ENCODE data around the gene ISY1.

Gene ISY1

DNA sequence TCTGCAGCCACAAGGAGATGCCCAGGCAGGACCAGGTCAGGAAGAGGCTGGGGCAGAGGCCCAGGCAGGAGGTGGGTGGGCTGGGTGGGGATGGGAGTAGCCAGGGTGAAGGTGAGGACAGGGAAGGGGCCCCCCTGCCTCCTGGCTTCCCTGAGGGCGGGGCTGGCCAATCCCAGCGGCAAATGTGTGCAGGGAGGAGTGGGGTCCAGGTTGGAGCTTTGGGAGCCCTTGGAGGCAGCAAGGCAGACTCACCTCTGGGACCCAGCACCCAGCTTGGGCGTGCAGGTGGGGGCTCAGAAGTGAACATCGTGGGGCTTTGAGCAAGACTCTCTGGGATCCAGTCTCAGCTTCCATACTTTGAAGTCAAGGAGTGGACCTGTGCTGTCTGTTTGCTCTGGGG lies 75.0 kb downstream of the ISY1 start:
- DNase-seq, result no peak

DNA sequence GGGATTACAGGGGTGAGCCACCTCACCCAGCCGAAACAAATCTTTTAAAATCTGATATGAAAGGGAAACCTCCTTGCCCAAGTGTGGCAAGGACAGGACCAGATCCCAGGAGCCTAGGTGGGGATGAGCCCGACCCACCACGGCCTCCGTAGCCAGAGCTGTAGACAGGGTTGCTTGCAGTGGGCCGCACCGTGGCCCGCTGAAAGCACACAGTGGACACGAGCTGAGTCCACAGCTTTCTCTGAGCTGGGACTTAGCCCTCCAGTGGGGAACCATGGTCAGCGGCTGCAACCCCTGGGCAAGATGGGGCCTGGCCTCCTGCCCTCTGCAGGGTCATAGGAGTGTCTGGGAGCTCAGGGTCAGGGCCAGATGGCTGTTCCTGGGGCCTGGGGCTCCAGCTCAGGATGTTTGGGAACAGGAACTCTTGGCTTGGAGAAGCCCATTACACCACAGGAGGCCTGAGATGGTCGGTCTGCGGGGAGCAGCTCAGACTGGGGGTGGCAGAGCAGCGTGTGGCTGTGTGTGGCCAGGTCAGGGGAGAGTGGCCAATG lies 75.6 kb downstream of the ISY1 start:
- DNase-seq, result no peak

DNA sequence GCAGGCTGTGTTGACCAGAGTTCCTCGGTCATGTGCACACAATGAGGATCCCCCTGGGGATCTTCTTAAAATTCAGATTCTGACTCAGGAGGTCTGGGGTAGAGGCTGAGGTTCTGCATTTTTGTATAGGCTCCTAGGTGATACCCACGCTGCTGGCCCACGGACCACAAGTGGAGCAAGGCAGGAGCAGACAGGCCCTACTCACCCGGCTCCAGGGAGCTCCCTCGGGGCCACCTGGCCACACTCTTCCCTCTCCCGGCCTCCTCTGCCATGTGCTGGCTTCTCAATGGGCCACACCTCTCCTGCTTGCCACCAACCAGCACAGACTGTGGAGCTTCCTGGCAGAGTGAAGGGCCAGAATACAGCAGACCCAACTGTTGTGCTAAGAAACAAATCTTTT lies 76.4 kb downstream of the ISY1 start:
- no peak for DNase-seq

DNA sequence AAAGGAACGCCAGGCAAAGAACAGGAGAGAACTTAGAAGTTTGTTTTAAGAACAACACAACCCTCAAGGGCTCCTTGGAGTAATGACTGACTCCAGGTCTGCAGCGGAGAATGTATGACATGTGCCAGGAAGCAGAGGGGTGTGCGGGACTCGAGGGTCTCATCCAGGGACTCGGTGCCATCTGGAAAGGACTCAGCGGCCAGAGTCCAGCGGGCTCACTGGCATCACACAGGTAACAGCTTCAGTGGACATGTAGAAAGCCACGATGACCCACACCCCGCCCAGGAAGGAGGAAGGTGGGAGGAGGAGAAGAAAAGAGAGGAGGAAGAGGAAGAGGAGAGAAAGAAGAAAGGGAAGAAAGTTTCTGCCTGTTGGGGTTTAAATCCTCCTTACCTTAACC lies 78.8 kb downstream of the ISY1 start:
- DNase-seq, result no peak

DNA sequence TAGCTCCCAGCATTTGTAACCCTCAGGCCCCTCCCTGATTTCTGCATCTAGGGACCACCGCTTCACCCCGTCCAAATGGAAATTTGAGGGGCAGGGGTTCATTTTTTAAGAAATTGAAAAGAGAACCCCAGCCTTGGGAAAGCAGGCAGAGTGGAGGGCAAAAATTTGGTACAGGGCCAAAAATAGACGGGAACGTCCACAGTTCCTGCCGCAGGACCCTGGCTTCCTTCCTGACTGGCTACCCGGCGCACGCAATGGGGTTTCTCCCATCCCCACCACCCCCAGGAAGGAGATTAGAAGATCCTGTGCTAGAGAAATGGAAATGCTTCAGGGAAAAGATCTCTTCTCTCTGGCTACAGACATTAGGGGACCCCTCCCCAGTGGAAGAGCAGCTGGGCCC lies 79.4 kb downstream of the ISY1 start:
- no peak for DNase-seq

DNA sequence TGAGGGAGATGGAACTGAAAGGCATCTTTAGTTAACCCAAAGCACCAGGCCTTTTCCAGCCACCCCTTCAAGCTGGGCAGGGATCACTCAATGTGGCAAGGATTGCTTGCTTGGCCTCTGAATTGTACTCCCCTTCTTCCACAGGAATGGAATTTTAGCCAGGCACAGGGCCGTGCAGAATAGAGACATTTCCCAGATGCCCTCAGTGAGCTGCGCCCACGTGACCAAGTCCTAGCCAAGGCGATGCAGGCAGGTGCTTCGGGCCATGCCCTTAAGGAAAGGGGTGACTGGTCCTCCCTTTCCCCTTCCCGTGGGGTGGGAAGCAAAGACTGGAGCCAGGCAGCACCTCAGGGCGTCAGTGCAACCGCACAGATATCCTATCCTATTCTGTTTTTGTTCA lies 82.4 kb downstream of the ISY1 start:
- no peak for DNase-seq

All from activated gamma-delta T cell (primary cell).